Measurements from ENCODE around the gene MFRP. TPM values are rescaled to one million over a fixed set of nuclear protein-coding genes. Genes with fewer than 3 reads are reported as not detected.

MFRP gene
- total RNA-seq, 4 donors from 2014 or later = not detected

GRCh38 chr11:119305556-119306372 lies 40.7 kb downstream of the MFRP start:
- intact Hi-C loops (cut with DNase I) = no loop called here
- H3K27ac ChIP-seq = peak overlapping the region; percentile 46 to 78 (median 73)
- 75 to 78% methylated on average over 5 to 7 of the region's 7 CpGs for WGBS, 2 donors

GRCh38 chr11:119303227-119303718 lies 43.2 kb downstream of the MFRP start:
- Histone ChIP-seq H3K27me3 (no peaks in the 10 kb centered on the region), H3K36me3 (peaks cover 5 to 92% (median 17%) of the 10 kb centered on the region in 3 donors), H3K4me1 (peaks cover 0 to 40% (median 14%) of the 10 kb centered on the region in 3 donors), H3K27ac (no peak overlapping the region), H3K9me3 (no peaks in the 10 kb centered on the region), H3K4me3 (no peak overlapping the region)
- no peak for TF ChIP-seq CTCF (IDR thresholded peaks at IDR 0.05)
- TF ChIP-seq POLR2A (IDR thresholded peaks at IDR 0.05) = no peak
- WGBS, 2 donors = 81 to 84% methylated on average over 5 of the region's 5 CpGs
- no peak for DNase-seq
- intact Hi-C loops (cut with DNase I) = no loop called here

More at GRCh38 chr11:119305556-119306372, 40.7 kb downstream of the MFRP start:
- DNase-seq = no peak
- H3K9me3 ChIP-seq = no peaks in the 10 kb centered on the region
- H3K27me3 ChIP-seq = no peaks in the 10 kb centered on the region
- no peak overlapping the region for H3K4me3 ChIP-seq
- peaks cover 0 to 84% (median 6%) of the 10 kb centered on the region in 3 donors for H3K36me3 ChIP-seq
- peaks cover 5 to 45% (median 19%) of the 10 kb centered on the region in 3 donors for H3K4me1 ChIP-seq
- no peak for TF ChIP-seq CTCF (IDR thresholded peaks at IDR 0.05)
- no peak for TF ChIP-seq POLR2A (IDR thresholded peaks at IDR 0.05)

- peaks cover 6 to 91% (median 17%) of the 10 kb centered on the region in 3 donors for H3K36me3 ChIP-seq
- no peaks in the 10 kb centered on the region for H3K27me3 ChIP-seq
- no peak for DNase-seq
- 65 to 76% methylated on average over 3 of the region's 3 CpGs for WGBS, 2 donors
- no peaks in the 10 kb centered on the region for H3K9me3 ChIP-seq
- H3K4me1 ChIP-seq = peaks cover 0 to 22% (median 7%) of the 10 kb centered on the region in 3 donors
- peak overlapping the region in 3 of 4 donors; percentile 5 to 51 (median 43) for H3K27ac ChIP-seq
- no peak overlapping the region for H3K4me3 ChIP-seq
- no peak for TF ChIP-seq CTCF (IDR thresholded peaks at IDR 0.05)
- no peak for TF ChIP-seq POLR2A (IDR thresholded peaks at IDR 0.05)
- intact Hi-C loops (cut with DNase I) = no loop called here
Observed at GRCh38 chr11:119300198-119300964, 46.1 kb downstream of the MFRP start.

DNA sequence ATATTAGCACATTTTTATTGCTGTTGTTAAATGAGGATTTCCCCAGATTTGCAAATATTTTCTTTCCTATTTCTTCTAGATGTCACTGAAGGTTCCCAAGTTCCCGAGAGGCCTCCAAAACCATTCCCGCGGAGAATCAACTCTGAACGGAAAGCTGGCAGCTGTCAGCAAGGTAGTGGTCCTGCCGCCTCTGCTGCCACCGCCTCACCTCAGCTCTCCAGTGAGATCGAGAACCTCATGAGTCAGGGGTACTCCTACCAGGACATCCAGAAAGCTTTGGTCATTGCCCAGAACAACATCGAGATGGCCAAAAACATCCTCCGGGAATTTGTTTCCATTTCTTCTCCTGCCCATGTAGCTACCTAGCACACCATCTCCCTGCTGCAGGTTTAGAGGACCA lies 47.1 kb downstream of the MFRP start:
- no peaks in the 10 kb centered on the region for H3K9me3 ChIP-seq
- H3K27ac ChIP-seq = peak overlapping the region in 1 of 4 donors; percentile 51
- no peak for DNase-seq
- intact Hi-C loops (cut with DNase I) = loop anchor here (10.0 kb wide), 1 partner anchor 95 kb away; the partner anchor contains the start of gene CBL
- H3K4me3 ChIP-seq = no peak overlapping the region
- no peaks in the 10 kb centered on the region for H3K27me3 ChIP-seq
- TF ChIP-seq POLR2A (IDR thresholded peaks at IDR 0.05) = no peak
- TF ChIP-seq CTCF (IDR thresholded peaks at IDR 0.05) = no peak
- WGBS, 2 donors = 90 to 98% methylated on average over 7 to 9 of the region's 9 CpGs
- H3K36me3 ChIP-seq = peaks cover 6 to 84% (median 17%) of the 10 kb centered on the region in 3 donors
- peaks cover 0 to 22% (median 7%) of the 10 kb centered on the region in 3 donors for H3K4me1 ChIP-seq

Measured in esophagus squamous epithelium (tissue), 5 donors.